Keratinocyte (primary cell): ENCODE measurements around the gene ANTKMT. TPM values are rescaled to one million over a fixed set of nuclear protein-coding genes. Genes with fewer than 3 reads are reported as not detected.

Experiments
- DNase-seq: peaks from one replicate; pipeline ENCODE4 v3.0.0-alpha.2; 2011; ENCODE audit warnings: low read depth, missing footprints, low spot score
- FAIRE-seq: peaks from 2 replicates; lab custom pipeline; 2011; peaks lifted over from hg19 to GRCh38; lab: Jason Lieb, UNC
- H2AFZ ChIP-seq: 2 replicates; pipeline ENCODE4 v1.6.0; 2012; ENCODE audit warnings: low read length, control low read depth, inconsistent platforms; ENCODE audit not compliant: control insufficient read depth
- H3K27ac ChIP-seq: 2 replicates; pipeline ENCODE4 v1.5.1; 2011; ENCODE audit warnings: low read length; ENCODE audit not compliant: control insufficient read depth, insufficient read depth
- H3K27me3 ChIP-seq: 3 replicates; pipeline ENCODE4 v1.6.0; 2011; ENCODE audit warnings: low read length; ENCODE audit not compliant: control insufficient read depth, insufficient read depth; ENCODE audit errors: extremely low read depth
- H3K36me3 ChIP-seq, 2 experiments: 2 replicates in 1 of 2; 3 replicates in 1 of 2; pipeline ENCODE4 v1.5.1; 2011; ENCODE audit warnings: low read length in 2 of 2, mild to moderate bottlenecking in 1 of 2; ENCODE audit not compliant: control insufficient read depth in 2 of 2, insufficient read depth in 2 of 2; ENCODE audit errors: extremely low read depth in 1 of 2
- H3K4me1 ChIP-seq: 3 replicates; pipeline ENCODE4 v1.5.1; 2011; ENCODE audit warnings: low read length; ENCODE audit not compliant: control insufficient read depth, insufficient read depth; ENCODE audit errors: extremely low read depth
- H3K4me2 ChIP-seq: 3 replicates; pipeline ENCODE4 v1.6.0; 2011; ENCODE audit warnings: low read depth, low read length; ENCODE audit not compliant: control insufficient read depth, insufficient read depth; ENCODE audit errors: extremely low read depth
- H3K4me3 ChIP-seq, 3 experiments: fragments of 200-600 bp in 1 of 3; sonication (generic) in 1 of 3; 2 replicates in 2 of 3; 3 replicates in 1 of 3; pipeline ENCODE4 v1.5.1; 2011 to 2016; ENCODE audit warnings: low read length in 3 of 3, mild to moderate bottlenecking in 3 of 3, control low read depth in 2 of 3, inconsistent platforms in 1 of 3, low read depth in 1 of 3, mixed read lengths in 1 of 3, mixed run types in 1 of 3, moderate library complexity in 1 of 3; ENCODE audit not compliant: control insufficient read depth in 2 of 3, insufficient read depth in 2 of 3; ENCODE audit errors: extremely low read depth in 1 of 3
- H3K79me2 ChIP-seq: 2 replicates; pipeline ENCODE4 v1.6.0; 2012; ENCODE audit warnings: low read length; ENCODE audit not compliant: control insufficient read depth, insufficient read depth
- H3K9ac ChIP-seq: 3 replicates; pipeline ENCODE4 v1.6.0; 2011; ENCODE audit warnings: low read length; ENCODE audit not compliant: control insufficient read depth, insufficient read depth; ENCODE audit errors: extremely low read depth
- H3K9me1 ChIP-seq: 3 replicates; pipeline ENCODE4 v1.6.0; 2011; ENCODE audit warnings: low read length; ENCODE audit not compliant: control insufficient read depth, insufficient read depth; ENCODE audit errors: extremely low read depth
- H3K9me3 ChIP-seq: 2 replicates; pipeline ENCODE4 v1.5.1; 2012; ENCODE audit warnings: low read depth, low read length; ENCODE audit not compliant: control insufficient read depth
- H4K20me1 ChIP-seq: 3 replicates; pipeline ENCODE4 v1.6.0; 2011; ENCODE audit warnings: low read length; ENCODE audit not compliant: control insufficient read depth, insufficient read depth; ENCODE audit errors: extremely low read depth
- EZH2 ChIP-seq: IDR thresholded peaks from one replicate; pipeline ENCODE4 v1.6.1; 2012; ENCODE audit warnings: inconsistent platforms, mild to moderate bottlenecking, low read length, moderate library complexity
- dilution Hi-C: fragments of 300-500 bp; cut with MboI; formaldehyde crosslinking; loops from one replicate; pipeline ENCODE4 v1.7.0; 2020; ENCODE audit warnings: low sequenced_read_pairs; ENCODE audit not compliant: extremely low pct_ligation_motif_present
- polyA plus RNA-seq, 5 experiments: library from polyadenylated mRNA; depleted of rRNA in 3 of 5; stranded (reverse) in 3 of 5; stranded (forward) in 1 of 5; unstranded in 1 of 5; fragments of >200 nt; gene quantifications; 1 replicate in 1 of 5; 2 replicates in 3 of 5; 3 replicates in 1 of 5; pipeline versions ENCODE4 v1.2.1 to v1.2.3, GENCODE V29; 2011 to 2012; ENCODE audit warnings: missing spikeins in 2 of 5, low read depth in 1 of 5, low replicate concordance in 1 of 5
- TF ChIP-seq, protein P1 (sequence below), 3 experiments: IDR thresholded peaks in 1 of 3; conservative IDR thresholded peaks in 1 of 3; optimal IDR thresholded peaks in 1 of 3; 2 replicates in 2 of 3; 3 replicates in 1 of 3; pipeline versions ENCODE3 to v1.5.1; 2011; ENCODE audit warnings: low read length in 3 of 3, mild to moderate bottlenecking in 3 of 3, moderate library complexity in 2 of 3, control low read depth in 1 of 3, inconsistent platforms in 1 of 3; ENCODE audit not compliant: insufficient read depth in 2 of 3; ENCODE audit errors: extremely low read depth in 1 of 3

ANTKMT gene
- polyA plus RNA-seq, 1 donor (not counting 4 experiments of a cell fraction or from before 2014, with no cell fraction given), result 5.6 TPM

DNA sequence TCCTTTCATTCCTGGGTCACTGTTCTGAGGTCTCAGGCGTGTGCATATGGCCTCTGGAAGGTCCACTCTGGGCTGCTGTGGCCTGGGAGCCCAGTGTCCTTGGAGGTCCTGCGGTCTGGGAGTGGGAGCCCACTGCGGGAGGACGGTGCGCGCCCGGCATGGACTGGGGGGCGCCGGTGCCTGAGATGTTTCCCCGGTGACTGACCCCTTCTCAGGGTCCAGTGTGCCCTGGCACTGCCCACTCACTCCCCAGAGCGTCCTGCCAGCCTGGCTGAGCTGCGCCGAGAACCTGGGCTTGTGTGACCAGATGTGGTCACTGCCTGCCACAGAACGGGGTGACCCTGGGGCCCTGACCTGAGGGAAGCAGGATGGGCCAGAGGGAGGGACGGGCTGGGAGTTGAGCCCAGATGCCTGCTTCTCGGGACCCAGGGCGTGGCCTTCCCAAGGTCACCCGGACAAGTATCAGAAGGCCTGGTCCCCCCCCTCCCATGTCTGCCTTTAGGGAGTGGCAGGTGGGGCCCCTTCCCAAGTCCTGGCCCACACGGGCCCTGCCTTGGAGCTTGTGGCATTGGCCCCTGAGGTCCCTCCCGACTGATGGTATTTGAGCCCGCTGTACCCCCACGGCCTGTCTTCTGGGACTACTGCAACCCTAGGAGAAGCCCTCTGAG lies 46.6 kb upstream of the ANTKMT start:
- Histone ChIP-seq H3K4me1 (peaks cover 23% of the 10 kb centered on the region), H3K9me1 (no peaks in the 10 kb centered on the region), H4K20me1 (no peaks in the 10 kb centered on the region), H3K9me3 (no peaks in the 10 kb centered on the region), H3K9ac (no peak overlapping the region), H3K4me2 (no peak overlapping the region), H3K4me3 (no peak overlapping the region), H2AFZ (no peak overlapping the region), H3K27ac (no peak overlapping the region), H3K27me3 (no peaks in the 10 kb centered on the region), H3K79me2 (peaks cover 14% of the 10 kb centered on the region), H3K36me3 (peaks cover 17 to 31% of the 10 kb centered on the region in 2 experiments)
- no peak for TF ChIP-seq EZH2
- TF ChIP-seq, protein P1, sequence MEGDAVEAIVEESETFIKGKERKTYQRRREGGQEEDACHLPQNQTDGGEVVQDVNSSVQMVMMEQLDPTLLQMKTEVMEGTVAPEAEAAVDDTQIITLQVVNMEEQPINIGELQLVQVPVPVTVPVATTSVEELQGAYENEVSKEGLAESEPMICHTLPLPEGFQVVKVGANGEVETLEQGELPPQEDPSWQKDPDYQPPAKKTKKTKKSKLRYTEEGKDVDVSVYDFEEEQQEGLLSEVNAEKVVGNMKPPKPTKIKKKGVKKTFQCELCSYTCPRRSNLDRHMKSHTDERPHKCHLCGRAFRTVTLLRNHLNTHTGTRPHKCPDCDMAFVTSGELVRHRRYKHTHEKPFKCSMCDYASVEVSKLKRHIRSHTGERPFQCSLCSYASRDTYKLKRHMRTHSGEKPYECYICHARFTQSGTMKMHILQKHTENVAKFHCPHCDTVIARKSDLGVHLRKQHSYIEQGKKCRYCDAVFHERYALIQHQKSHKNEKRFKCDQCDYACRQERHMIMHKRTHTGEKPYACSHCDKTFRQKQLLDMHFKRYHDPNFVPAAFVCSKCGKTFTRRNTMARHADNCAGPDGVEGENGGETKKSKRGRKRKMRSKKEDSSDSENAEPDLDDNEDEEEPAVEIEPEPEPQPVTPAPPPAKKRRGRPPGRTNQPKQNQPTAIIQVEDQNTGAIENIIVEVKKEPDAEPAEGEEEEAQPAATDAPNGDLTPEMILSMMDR (optimal IDR thresholded peaks at IDR 0.05 in 1 of 3, IDR thresholded peaks at IDR 0.05 in 1 of 3, conservative IDR thresholded peaks at IDR 0.05 in 1 of 3; ENCODE audit: extremely low read depth in 1 of 3, insufficient read depth in 2 of 3, low read length in 3 of 3), result no peak
- DNase-seq (no peak), FAIRE-seq (no peak)
- dilution Hi-C loops, result no loop called here

DNA sequence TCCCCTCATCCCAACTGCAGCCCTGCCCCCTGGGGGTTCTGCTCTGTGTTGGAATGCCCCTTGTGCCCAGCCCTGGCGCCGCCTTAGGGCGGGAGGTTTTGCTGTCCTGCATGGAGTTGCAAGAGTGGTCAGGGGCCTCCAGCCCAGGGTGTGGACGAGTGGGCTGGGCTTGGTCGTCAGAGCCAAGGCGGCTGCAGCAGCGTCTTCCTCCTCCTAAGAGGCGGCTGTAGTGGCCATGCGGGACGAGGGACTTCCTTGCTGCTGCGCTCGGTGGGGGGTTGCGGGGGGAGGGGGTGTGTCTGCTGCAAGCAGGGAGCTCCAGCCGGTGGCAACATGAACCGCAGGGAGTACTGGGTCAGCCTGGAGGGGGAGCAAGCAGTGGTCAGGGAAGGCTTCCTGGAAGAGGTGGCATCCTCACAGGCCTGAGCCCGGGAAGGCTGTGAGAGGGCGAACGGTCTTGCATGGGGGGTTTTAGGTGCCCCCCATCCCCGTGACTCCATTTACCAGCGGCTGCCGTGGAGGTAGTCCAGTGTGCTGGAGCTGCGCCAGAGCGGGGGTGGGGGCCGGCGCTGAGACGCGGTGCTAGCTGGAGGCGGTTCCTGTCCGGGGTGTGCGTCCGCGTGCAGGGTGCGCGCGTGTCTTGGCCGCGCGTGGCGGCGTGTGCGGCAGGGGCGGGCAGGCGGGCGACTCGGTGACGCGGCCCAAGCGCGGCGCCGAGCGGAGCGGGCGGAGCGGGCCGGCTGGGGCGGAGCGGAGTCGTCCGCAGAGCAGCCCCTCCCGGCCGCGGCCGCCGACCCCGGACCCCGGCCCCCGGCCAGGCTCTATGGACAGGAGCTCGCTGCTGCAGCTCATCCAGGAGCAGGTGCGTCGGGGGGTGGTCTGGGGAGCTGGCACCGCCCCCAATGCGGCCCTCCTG lies 45.7 kb upstream of the ANTKMT start, which contains the start of gene RHBDL1:
RHBDL1 (plus strand) TSS at position 704 of the 916 bp plus-strand sequence; CDS start at position 824, 120 bp downstream.
- DNase-seq (no peak), FAIRE-seq (no peak)
- dilution Hi-C loops, result no loop called here
- H3K9me3 ChIP-seq, result no peaks in the 10 kb centered on the region
- no peak within 1 kb of the TSS for H2AFZ ChIP-seq
- H3K27ac ChIP-seq, result peak within 1 kb of the TSS; percentile 47
- peak within 1 kb of the TSS; percentile 47 for H3K9ac ChIP-seq
- no peaks in the 10 kb centered on the region for H3K9me1 ChIP-seq
- H3K4me2 ChIP-seq, result peak within 1 kb of the TSS; percentile 79
- H3K36me3 ChIP-seq, result peaks cover 10 to 28% of the 10 kb centered on the region in 2 experiments
- TF ChIP-seq, protein P1 (optimal IDR thresholded peaks at IDR 0.05 in 1 of 3, IDR thresholded peaks at IDR 0.05 in 1 of 3, conservative IDR thresholded peaks at IDR 0.05 in 1 of 3; ENCODE audit: extremely low read depth in 1 of 3, insufficient read depth in 2 of 3, low read length in 3 of 3), result no peak
- no peak for TF ChIP-seq EZH2
- peaks cover 7% of the 10 kb centered on the region for H3K79me2 ChIP-seq
- H4K20me1 ChIP-seq, result no peaks in the 10 kb centered on the region
- H3K4me3 ChIP-seq, result peak within 1 kb of the TSS in 1 of 3 experiments; percentile 37
- H3K27me3 ChIP-seq, result no peaks in the 10 kb centered on the region
- H3K4me1 ChIP-seq, result peaks cover 23% of the 10 kb centered on the region
